Mammary microvascular endothelial cell (primary cell): ENCODE results near the gene PIWIL4. TPM values are rescaled to one million over a fixed set of nuclear protein-coding genes. Genes with fewer than 3 reads are reported as not detected.

Experiments used
- total RNA-seq: library from RNA; depleted of rRNA; stranded (reverse); fragments of >200 nt; gene quantifications from 2 replicates; pipeline ENCODE4 v1.2.3, GENCODE V29; 2015

The PIWIL4 gene
- total RNA-seq: under 0.01 and 0.20 TPM in 2 replicates

DNA sequence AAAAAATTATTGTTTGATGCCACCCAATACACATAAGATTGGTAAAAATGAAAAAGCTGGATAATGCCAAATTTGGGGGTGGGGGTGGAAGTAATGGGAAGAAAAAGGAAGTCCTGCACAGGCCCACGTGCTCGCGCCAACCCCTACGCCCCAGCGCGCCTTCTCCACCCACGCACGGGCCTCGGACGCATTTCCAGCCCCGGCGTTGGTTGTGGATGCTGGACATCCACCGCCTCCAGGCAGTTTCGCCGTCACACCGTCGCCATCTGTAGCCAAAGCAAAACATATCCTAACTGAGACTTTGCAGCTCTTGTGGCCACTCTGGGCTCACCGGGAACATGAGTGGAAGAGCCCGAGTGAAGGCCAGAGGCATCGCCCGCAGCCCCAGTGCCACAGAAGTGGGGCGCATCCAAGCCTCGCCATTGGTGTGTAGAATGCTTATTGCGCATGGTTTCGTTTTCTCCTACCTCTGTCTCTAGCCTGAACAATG is at the start of gene PIWIL4:
PIWIL4 (plus strand) TSS at position 188 of the 490 bp plus-strand sequence; CDS start at position 339, 151 bp downstream.

GRCh38 chr11:94543695-94544645 is 23.2 kb upstream of the PIWIL4 start, which contains the start of gene FUT4:
TSS of gene FUT4 (plus strand) at chr11:94543921. CDS start at chr11:94544134, 213 bp downstream.

Other genes starting within 250 kb of the PIWIL4 start
- not detected in 2 replicates for gene GPR83, start 165.9 kb upstream of the PIWIL4 start, total RNA-seq
- gene MRE11, start 73.5 kb upstream of the PIWIL4 start, total RNA-seq: 12.5 and 16.6 TPM in 2 replicates
- 10.8 and 11.1 TPM in 2 replicates for gene ANKRD49, start 73.4 kb upstream of the PIWIL4 start, total RNA-seq
- gene C11orf97, start 54.9 kb upstream of the PIWIL4 start, total RNA-seq: not detected in 2 replicates
- gene FUT4, start 23.4 kb upstream of the PIWIL4 start, total RNA-seq: 4.4 and 4.5 TPM in 2 replicates
- 24.4 and 25.3 TPM in 2 replicates for gene AMOTL1, start 201.0 kb downstream of the PIWIL4 start, total RNA-seq